ENCODE data around the gene KLHL33.

- no peak for TF ChIP-seq CTCF (conservative IDR thresholded peaks at IDR 0.05)
- TF ChIP-seq EZH2 (IDR thresholded peaks at IDR 0.05; ENCODE audit: low read depth), result no peak
These were observed 11.1 kb downstream of the KLHL33 start for GRCh38 chr14:20424851-20425250.

Measured in PC-9 (cell line).